Large intestine (tissue), 3 donors: ENCODE measurements around the gene DAB2IP. TPM values are rescaled to one million over a fixed set of nuclear protein-coding genes. Genes with fewer than 3 reads are reported as not detected.

Experiments
- DNase-seq, 2 donors: peaks; one replicate each; pipeline versions ENCODE4 v3.0.0 to v3.0.0-alpha.2; 2013
- H3K27ac ChIP-seq: one replicate; pipeline ENCODE4 v1.5.1; 2013; ENCODE audit warnings: low read length
- H3K27me3 ChIP-seq: 2 replicates; pipeline ENCODE4 v1.6.1; 2013; ENCODE audit warnings: low read length; ENCODE audit not compliant: control insufficient read depth, insufficient read depth
- H3K36me3 ChIP-seq: 2 replicates; pipeline ENCODE4 v1.6.1; 2013; ENCODE audit warnings: low read length; ENCODE audit not compliant: control insufficient read depth, insufficient read depth
- H3K4me1 ChIP-seq: one replicate; pipeline ENCODE4 v1.6.1; 2013; ENCODE audit warnings: low read length; ENCODE audit not compliant: control insufficient read depth, insufficient read depth
- H3K4me3 ChIP-seq: one replicate; pipeline ENCODE4 v1.5.1; 2013; ENCODE audit warnings: low read length
- H3K9me3 ChIP-seq: one replicate; pipeline ENCODE4 v1.6.1; 2013; ENCODE audit warnings: mild to moderate bottlenecking, low read depth, low read length, moderate library complexity; ENCODE audit not compliant: control insufficient read depth
- WGBS: methylation state at CpG from one replicate; pipeline ENCODE4 v1.1.5; 2013; ENCODE audit warnings: low lambda C conversion rate; ENCODE audit not compliant: insufficient coverage; 5-methylcytosine and 5-hydroxymethylcytosine counted together
- polyA plus RNA-seq: library from polyadenylated mRNA; unstranded; fragments of 120-200 nt; gene quantifications from one replicate; pipeline ENCODE4 v1.2.1, GENCODE V29; 2013

The DAB2IP gene
- polyA plus RNA-seq, 1 donor = 33.0 TPM

DNA sequence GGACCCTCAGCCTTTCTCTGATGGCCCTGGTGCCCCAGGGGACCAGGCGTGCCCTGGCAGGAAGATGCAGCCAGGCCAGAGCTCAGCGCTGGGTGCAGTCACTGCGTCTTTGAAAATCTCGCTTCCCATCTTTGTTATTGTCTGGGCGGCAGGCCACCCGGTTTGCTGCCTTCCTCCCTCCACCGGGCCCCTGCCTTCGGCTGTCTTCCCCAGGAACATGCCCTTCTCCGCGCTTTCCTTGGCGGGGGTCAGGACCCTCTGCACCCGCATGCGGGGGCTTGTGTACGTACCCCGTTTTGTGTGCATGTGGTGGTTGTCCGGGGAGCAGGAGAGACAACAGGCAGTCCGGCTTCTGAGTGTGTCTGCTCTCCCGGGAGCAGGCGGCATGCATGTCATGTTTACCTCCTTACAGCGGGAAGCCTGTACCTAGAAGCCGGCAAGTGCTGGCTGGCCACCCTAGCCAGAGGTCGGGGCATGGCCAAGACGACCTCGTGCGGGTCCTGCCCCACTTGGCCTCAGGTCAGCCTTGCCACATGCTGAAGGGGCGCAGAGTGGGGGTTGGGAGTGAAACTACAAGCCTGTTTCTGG lies 49.5 kb downstream of the DAB2IP start:
- peaks cover 14% of the 10 kb centered on the region for H3K36me3 ChIP-seq
- H3K4me3 ChIP-seq = peak overlapping the region; percentile 2
- DNase-seq = no peak
- peaks cover 10% of the 10 kb centered on the region for H3K4me1 ChIP-seq
- no CpG with 5 or more reads among the region's 26 CpGs for whole genome bisulfite sequencing
- H3K9me3 ChIP-seq = no peaks in the 10 kb centered on the region
- peaks cover 3% of the 10 kb centered on the region for H3K27me3 ChIP-seq
- H3K27ac ChIP-seq = no peak overlapping the region

DNA sequence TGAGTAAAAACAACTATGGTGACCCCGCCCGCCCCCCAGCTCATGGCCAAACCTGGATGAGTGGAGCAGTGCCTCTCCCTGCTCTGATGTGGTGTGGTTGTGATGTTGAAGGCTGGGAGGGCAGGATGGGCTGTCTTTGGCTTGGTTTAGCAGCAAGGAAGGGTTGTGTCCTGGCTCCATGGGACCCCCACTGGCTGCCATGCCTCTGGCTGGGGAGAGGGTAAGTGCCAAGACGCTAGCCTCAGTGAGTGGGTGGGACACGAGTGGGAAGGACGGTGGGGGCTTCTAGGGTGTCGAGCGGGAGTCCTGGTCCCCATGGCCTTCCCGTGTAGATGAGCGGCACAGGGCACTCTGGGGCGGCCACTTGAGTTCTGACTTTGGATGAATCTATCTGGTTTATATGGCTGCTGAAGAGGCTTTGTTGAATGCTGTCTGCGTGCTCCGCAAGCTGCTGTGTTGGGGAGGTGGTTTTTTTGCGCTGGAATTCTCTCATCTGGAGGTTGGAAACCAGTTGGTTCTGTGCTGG lies 50.4 kb downstream of the DAB2IP start:
- Histone ChIP-seq H3K27me3 (peaks cover 3% of the 10 kb centered on the region), H3K27ac (no peak overlapping the region), H3K4me3 (no peak overlapping the region), H3K36me3 (peaks cover 15% of the 10 kb centered on the region), H3K9me3 (no peaks in the 10 kb centered on the region), H3K4me1 (peaks cover 10% of the 10 kb centered on the region)
- WGBS = no CpG with 5 or more reads among the region's 13 CpGs
- DNase-seq = no peak

DNA sequence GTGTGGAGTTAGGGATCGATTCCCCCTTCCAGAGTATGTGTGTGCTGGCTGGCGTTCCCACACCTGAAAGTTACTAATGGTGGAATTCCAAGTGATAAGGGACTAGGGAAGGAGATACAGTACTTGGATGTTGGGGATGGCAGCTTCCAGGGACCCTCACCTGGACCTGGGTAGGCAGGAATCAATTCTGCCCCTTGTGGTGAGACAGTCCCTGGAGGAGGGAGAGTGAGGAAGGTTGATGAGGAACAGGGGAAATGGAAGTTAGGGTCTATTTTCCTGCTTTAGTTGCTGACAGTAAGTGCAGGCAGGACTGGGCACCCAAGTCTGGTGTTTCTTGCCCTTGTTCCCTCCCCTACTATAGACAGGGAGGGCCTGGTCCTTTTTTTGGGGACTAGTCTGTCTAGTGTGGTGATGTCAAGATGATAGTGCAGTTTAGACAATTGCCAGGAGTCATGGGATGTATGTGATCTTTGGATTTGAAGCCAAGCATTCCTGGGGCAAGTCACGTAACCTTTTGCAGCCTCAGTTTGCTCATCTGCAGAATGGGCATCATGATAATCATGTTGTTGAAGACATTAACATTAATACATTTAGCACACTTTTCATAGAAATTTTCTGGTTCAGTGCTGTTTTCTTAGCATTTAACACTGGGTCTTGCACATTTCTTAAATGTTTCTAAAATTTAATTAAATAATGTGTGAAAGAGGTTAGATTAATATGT lies 51.7 kb downstream of the DAB2IP start:
- H3K9me3 ChIP-seq = no peaks in the 10 kb centered on the region
- H3K27ac ChIP-seq = no peak overlapping the region
- H3K4me1 ChIP-seq = peaks cover 10% of the 10 kb centered on the region
- no peak for DNase-seq
- H3K27me3 ChIP-seq = peaks cover 3% of the 10 kb centered on the region
- H3K4me3 ChIP-seq = no peak overlapping the region
- H3K36me3 ChIP-seq = peaks cover 17% of the 10 kb centered on the region
- no CpG with 5 or more reads among the region's 3 CpGs for WGBS

DNA sequence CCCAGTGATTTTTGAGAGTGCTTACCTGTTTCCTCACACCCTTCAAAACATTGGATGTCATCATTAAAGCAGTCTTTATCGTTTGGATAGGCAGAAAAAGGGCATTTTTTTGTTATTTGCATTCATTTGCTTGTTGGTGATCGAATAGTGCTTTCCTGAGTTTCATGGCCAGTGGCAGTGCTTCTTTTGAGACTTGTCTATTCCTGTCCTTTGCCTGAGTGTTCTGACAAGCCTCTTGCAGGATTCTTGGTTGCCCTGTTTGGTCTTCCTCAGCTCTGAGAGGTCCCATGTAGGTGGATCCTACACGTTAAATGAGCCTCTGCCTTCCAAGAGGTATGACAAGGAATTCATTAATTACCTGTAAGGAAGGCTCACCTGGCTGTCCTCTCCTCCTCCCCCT lies 52.8 kb downstream of the DAB2IP start:
- H3K4me1 ChIP-seq = peaks cover 7% of the 10 kb centered on the region
- no peak for DNase-seq
- H3K4me3 ChIP-seq = no peak overlapping the region
- no peaks in the 10 kb centered on the region for H3K9me3 ChIP-seq
- no peak overlapping the region for H3K27ac ChIP-seq
- no CpG with 5 or more reads among the region's 3 CpGs for WGBS
- no peaks in the 10 kb centered on the region for H3K27me3 ChIP-seq
- H3K36me3 ChIP-seq = peaks cover 19% of the 10 kb centered on the region

DNA sequence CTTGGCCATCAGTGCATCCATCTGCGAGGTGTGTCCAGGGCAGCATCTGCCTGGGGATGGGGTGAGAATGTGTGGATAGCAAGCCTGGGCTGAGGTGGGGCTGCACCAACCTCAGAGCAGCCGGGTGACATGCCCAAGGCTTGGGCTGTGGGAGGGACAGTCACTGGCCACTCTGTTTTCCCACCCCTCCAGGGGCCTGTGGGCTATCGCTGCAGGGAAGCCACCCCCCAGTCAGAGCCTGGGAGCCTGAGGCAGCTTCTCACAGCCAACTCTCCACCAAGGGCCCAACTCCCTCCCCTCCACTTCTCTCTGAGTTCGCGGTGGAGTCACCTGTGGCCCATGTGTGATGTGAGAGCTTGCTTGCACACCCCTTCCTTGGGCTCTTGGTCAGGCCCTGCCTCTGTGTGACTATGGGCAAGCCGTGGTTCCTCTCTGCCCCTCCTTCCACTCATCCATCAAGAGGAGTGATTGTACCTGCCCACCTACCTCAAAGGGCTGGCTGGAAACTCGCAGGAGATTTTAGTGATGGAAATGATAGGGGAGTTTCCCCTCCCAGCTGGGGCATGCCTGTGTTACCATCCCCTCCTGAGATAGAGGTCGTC lies 54.8 kb downstream of the DAB2IP start:
- Histone ChIP-seq H3K27me3 (no peaks in the 10 kb centered on the region), H3K4me3 (no peak overlapping the region), H3K27ac (no peak overlapping the region), H3K4me1 (no peaks in the 10 kb centered on the region), H3K9me3 (no peaks in the 10 kb centered on the region), H3K36me3 (peaks cover 19% of the 10 kb centered on the region)
- no CpG with 5 or more reads among the region's 8 CpGs for WGBS
- DNase-seq = no peak

DNA sequence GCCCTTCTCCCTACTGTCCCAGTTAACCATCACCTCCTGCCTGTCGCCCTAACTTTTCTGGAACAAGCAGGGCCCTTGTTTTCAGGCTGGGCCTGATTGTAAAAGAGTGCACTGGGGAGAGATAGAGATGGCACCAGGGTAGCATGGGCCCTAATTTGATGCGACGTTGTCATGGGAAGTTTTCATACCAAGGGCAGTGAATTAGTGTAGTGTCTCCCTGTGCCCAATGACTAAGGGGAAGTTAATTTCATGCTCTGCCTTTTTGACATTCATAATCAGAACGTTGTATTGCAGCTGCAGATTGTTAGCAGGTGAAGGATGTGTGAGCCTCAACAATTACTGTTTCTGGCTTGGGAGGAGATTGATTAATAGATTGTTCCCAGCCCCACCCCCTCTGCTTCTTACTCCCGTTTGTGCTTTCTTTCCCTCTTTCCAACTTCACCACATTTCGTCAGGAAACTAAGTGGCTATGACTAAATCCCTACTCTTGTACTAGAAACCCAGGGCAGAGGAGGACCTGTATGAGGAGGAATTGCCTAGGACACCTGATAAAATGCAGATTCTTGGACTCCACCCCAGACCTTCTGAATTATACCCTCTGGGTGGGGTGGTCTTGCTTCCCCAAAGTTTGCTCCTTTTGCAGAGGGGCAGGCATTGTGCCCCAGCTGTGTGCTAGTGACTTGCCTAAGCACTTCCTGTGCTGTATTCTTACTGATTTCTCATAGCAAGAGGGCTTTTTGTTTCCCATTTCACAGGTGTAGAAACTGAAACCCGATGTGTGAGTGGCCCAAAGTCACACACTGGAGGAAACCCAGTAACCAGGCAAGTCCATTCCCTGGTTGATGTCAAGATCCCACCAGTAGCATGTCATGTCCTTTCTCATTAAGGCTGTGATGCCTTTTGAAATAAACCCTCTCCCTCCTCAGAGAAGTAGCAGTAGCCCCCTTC lies 56.3 kb downstream of the DAB2IP start:
- H3K27me3 ChIP-seq = no peaks in the 10 kb centered on the region
- no peak for DNase-seq
- peaks cover 12% of the 10 kb centered on the region for H3K36me3 ChIP-seq
- 100% methylated on average over 1 of the region's 7 CpGs for WGBS
- no peaks in the 10 kb centered on the region for H3K9me3 ChIP-seq
- no peak overlapping the region for H3K27ac ChIP-seq
- no peaks in the 10 kb centered on the region for H3K4me1 ChIP-seq
- H3K4me3 ChIP-seq = no peak overlapping the region

DNA sequence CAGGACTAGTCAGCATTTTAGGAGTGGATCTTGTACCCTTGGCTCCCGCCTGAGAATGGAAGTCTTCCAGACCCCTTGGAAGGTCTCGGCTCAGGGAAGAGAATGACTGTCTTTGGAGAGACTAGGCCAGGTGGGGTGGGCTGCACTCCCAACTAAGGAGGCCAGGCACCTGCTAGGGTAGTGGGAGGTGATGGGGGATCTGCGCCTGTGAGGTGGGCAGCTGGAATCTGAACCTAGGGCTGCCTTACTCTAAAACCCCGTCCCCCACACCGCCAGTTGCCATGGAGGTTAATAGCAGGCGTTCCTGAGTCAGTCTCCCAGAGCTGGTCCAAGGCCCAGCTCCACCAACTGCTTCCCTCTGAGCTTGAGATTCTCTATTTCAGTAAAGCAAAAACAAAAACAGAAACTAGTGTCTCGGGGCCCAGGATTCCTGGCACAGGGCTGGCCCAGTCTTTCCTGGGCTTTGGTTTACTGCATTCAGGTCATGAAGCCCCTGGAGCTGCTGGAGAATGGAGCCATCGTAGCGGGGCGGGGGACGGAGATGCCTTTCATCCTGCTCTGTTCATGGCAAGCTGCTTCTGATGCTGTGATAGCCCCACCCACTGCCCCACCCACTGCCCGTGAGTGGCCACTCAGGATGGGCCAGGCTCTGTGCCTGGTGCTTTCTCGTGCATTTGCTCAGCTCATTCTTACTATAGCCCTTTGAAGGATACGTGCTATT lies 57.5 kb downstream of the DAB2IP start:
- H3K27ac ChIP-seq = no peak overlapping the region
- DNase-seq = no peak
- H3K4me1 ChIP-seq = no peaks in the 10 kb centered on the region
- no CpG with 5 or more reads among the region's 14 CpGs for WGBS
- peaks cover 12% of the 10 kb centered on the region for H3K36me3 ChIP-seq
- H3K27me3 ChIP-seq = no peaks in the 10 kb centered on the region
- H3K4me3 ChIP-seq = no peak overlapping the region
- H3K9me3 ChIP-seq = no peaks in the 10 kb centered on the region

DNA sequence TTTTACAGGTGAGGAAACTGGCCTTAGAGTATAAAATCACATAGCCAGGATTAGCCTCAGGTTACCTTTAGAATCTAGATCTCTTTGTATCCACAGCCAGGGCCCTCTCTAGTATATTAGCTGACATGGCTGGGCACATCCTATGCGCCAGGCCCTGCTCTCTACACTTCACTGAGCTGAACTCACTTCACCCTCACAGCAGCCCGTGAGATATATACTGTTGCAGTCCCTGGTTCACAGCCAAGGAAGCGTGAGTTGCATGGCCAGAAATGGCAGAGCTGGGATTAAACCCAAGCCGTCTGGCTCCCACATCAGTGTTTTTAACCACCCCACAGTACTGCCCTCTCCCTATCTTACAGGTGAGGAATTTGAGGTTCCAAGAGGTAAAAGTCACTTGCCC lies 58.4 kb downstream of the DAB2IP start:
- Histone ChIP-seq H3K27ac (no peak overlapping the region), H3K4me1 (no peaks in the 10 kb centered on the region), H3K36me3 (peaks cover 14% of the 10 kb centered on the region)

DNA sequence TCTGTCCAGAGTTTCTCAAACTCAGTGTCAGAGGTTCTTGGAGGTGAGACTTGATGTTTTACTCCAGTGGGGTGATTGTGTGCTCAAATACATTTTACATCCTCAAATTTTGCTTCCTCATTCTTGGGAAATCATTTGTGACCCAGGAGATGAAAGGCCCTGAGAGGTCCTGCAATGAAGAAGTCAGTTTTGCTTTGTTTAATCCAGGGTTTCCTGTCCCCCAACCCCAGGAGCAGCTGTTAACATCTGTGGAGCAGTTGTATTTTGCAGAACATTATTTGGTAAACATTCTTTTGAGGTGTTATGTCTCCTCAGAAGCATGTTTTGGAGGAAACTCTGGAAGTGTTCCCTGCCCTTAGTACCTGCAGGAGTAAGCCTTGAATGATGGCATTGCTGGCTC lies 59.8 kb downstream of the DAB2IP start:
- H3K4me3 ChIP-seq = no peak overlapping the region
- H3K36me3 ChIP-seq = peaks cover 11% of the 10 kb centered on the region
- H3K27me3 ChIP-seq = no peaks in the 10 kb centered on the region
- no peak for DNase-seq
- no peaks in the 10 kb centered on the region for H3K9me3 ChIP-seq
- no peak overlapping the region for H3K27ac ChIP-seq
- no peaks in the 10 kb centered on the region for H3K4me1 ChIP-seq

More for the DNA sequence above, 58.4 kb downstream of the DAB2IP start:
- no peaks in the 10 kb centered on the region for H3K27me3 ChIP-seq
- no peak overlapping the region for H3K4me3 ChIP-seq
- no peaks in the 10 kb centered on the region for H3K9me3 ChIP-seq
- DNase-seq = no peak
- no CpG with 5 or more reads among the region's 4 CpGs for WGBS
